Esophagus squamous epithelium (tissue), 4 donors: ENCODE measurements around the gene PIP5KL1.

ENCODE experiments used
- CTCF ChIP-seq, 6 experiments: fragments of 450-650 bp in 4 of 6; fragments of 200-600 bp in 2 of 6; sonication (generic) in 2 of 6; IDR thresholded peaks; one replicate each; pipeline ENCODE4 v1.5.1; 2016 to 2019; ENCODE audit warnings: antibody characterized with exemption in 6 of 6, mild to moderate bottlenecking in 4 of 6, moderate library complexity in 4 of 6
- POLR2A ChIP-seq, 4 donors: fragments of 450-650 bp; IDR thresholded peaks; one replicate each; pipeline ENCODE4 v1.6.1; 2017; ENCODE audit warnings: antibody characterized with exemption in 4 of 4, mild to moderate bottlenecking in 4 of 4, moderate library complexity in 3 of 4

DNA sequence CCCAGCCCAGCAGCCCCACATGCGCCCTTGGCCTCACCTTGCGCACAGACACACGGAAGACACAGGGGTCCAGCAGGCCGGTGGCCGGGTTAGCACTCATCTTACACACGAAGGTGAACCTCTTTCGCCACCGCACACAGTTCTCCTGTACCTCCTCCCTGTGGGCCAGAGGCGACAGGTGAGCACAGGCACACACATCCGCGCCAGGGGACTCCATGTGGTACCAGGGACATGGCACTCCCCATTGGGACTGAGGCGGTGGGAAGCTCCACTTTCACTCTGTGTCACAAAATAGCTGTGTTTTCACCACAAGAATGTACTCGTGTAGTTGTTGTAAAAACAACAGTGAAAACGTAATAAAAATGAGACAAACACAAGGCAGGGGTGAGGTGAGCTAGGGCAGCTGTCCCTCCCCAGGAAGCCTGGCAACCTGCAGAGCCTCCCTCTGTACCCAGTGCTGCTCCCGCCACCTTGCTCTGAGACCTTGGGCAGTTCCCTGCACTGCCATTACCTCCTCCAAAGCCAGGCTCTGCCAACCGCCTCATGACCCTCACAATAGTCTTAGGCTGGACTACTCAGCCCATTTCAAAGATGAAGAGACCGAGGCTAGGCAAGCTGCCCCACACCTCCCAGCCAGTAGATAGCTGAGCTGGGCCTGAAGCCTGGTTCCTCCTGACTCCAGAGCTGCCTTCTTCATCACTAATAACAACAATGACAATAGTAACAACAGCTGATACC is 23.4 kb upstream of the PIP5KL1 start:
- no peak for TF ChIP-seq CTCF (IDR thresholded peaks at IDR 0.05)
- no peak for TF ChIP-seq POLR2A (IDR thresholded peaks at IDR 0.05)
